Ovary (tissue), 3 donors: ENCODE data around the gene NRL.

Source experiments
- CTCF ChIP-seq, 3 donors: fragments of 450-650 bp in 2 of 3; fragments of 200-600 bp in 1 of 3; IDR thresholded peaks; one replicate each; pipeline versions ENCODE4 v1.5.1 to v1.8.0; 2016 to 2022; ENCODE audit warnings: antibody characterized with exemption in 3 of 3, mild to moderate bottlenecking in 1 of 3
- POLR2A ChIP-seq: fragments of 450-650 bp; IDR thresholded peaks from one replicate; pipeline ENCODE4 v1.6.1; 2017; ENCODE audit warnings: antibody characterized with exemption, mild to moderate bottlenecking, moderate library complexity
- donor health status: DM: no; HTN: no; CAD: no.

- TF ChIP-seq CTCF (IDR thresholded peaks at IDR 0.05) (no peak), POLR2A (no peak)
Measured at GRCh38 chr14:24070285-24071143, 44.2 kb downstream of the NRL start.
